Stimulated activated CD8-positive, alpha-beta memory T cell treated with anti-CD3 and anti-CD28 coated beads, Interleukin-15, amount 100 ng/mL, for 48 hours (primary cell): ENCODE measurements around the gene DCLRE1A.

Experiments
- DNase-seq, 2 donors: peaks; one replicate each; pipeline ENCODE4 v3.0.0-alpha.2; 2020; ENCODE audit warnings: low read depth in 2 of 2

The DCLRE1A gene

DNA sequence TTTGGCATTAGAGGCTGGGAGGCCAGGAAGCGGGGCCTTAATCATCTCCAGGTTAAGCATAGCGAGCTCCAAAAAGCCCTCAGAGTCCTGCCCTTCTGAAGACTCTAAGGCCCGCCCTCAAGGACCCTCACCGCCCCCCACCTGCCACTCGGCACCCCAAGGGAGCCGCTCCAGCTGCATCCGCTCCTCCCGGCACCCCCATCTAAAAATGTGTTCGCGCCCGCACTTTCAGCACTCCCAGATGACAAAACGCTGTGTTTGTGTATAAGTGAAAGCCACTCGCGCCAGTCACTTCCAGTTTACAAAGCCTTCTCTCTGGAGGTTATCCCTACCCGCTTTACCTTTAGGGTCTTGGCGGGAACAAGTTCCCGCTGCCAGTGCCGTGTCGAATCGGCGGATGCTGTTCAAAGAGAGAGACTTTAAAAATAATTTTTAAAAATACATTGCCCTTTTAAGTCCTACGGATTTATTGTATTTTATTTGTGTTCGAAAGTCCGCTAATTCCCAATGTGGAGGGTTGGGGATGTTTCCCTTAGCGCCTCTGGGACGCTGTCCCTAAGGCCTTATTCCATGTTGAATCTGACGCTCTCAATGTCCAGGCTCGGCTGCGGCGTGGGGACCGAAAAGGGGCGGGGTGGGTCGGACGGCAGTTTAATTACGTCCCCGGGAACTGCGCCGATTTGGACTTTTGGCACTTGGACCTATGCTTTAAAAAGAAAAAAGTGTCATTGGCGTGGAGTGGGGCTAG is at the start of gene DCLRE1A, which contains the start of gene NHLRC2:
Gene DCLRE1A (minus strand): TSS at position 70 of the 748 bp plus-strand sequence. CDS start 900 bp downstream, outside the sequence.
Gene NHLRC2 (plus strand): TSS at position 649 of the 748 bp plus-strand sequence. CDS start 212 bp downstream, outside the sequence.
- peak; percentile 45 to 50 for DNase-seq

DNA sequence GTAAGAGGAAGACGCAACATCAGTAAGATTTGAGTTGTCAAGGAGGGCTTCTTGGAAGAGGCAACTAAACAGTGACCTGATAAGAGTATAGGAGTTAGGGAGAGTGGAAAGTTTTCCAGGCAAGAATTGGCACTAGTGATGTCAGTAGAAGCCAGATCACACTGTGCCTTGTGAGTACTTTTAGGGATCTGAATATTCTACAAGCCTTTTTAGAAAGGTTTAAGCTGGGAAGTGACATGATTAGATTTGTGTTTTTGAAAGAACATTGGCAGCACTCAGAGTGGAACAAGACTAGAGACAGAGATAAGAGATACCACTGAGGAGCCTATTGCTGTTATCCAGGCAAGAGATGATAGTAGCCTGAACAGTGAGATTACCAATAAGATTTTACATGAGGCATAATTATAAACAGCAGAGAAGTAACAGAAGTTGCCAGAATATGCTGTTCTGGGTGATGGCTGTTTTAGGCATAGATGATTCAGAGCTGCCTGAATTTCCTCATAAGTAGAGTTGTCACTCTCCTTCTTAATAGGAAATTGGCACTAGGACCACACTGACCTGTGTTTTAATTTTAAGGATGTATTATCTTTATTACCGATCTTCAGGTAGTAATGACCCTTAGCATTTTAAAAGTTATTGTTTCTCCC is 46.2 kb upstream of the DCLRE1A start:
- no peak for DNase-seq

DNA sequence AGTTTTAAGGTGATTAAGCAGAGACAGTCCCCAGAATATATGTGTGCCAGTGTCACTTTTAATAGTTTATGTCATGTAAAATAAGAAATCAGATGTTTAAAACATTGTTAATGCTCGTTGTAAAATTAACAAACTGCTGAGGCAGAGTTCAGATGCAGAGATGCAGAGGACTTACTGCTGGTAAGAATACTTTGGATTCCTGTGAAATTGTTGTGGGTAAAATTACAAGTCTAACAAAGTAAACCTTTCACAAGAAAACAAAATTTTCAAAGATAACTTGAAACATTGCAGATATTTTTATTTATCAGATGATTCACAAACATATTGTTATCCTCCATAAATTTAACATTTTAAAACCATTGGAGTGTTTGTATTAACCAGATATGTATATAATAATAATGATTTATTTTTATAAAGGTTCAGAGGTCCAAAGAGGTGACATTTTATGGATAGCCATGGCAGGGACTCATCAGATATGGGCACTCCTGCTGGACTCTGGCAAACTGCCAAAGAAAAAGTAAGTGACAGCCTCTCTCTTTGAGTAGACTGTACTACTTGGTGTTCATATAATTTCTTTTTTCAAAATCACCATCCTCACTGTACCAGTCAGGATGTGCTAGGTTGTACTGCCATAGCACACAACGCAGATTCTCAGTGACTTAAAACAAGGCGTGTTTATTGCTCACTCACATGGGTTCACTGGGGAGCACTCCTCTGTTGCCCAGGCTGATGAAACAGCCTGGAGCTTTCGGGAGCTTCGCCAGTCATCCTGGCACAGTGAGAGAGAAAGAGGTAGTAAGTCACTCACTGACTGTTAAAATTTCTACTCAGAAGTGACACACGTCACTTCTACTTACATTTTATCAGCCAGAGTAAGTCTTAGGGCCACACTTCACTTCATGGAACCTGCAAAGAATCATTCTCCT is 44.1 kb upstream of the DCLRE1A start:
- DNase-seq: no peak

DNA sequence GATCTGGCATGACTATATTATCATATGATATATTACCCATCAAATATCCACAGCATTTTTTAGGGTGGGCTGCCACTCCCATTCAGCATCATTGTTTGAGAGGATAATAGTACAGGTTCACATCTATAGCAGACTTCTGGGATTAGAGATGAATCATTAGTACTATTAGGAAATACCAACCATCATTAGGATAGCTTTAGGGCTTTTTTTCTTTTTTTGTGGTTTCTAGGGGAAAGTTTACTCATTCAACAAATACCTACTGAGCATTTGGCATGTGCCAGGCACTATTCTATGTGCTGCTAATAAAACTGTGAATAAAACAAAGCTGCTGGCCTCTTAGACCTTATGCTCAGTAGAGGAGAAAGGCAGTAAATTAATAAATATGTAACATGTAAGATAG is 41.1 kb upstream of the DCLRE1A start:
- no peak for DNase-seq

DNA sequence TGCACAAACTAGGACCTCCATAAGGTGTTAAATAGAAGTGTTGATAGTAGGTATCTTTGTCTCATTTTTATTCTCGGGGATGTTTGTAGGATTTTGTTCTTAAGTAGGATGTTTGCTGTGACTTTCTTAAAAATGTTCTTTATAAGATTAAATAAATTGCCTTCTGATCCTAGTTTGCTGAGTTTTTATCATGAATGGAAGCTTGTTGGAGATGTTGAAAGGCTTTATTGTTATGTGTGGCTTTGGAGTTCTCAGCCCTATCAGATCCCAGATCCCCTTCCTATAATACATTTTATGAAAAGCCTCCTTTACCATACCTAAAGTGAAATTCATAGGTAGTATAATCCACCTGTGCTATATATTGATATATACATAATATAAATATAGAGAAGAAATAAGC is 40.7 kb upstream of the DCLRE1A start:
- DNase-seq: no peak

DNA sequence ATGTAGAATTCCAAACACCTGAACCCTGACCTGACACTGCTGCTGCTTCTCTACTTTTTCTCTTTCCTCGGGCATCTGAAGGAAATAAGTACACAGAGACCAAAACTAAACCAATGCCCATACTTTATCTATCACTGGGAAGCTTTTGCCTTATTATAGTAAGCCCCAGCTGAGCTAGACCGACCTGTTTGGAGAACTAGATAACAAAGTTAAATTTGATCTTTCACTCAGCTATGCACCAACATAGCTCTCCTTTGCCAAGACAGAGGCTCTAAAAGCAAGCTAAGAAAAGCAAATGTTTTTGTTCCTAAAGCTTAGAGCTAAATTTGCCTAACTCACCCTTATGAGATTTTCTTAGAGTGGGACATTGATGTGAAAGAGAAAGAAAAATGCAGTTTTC is 39.7 kb upstream of the DCLRE1A start:
- no peak for DNase-seq

DNA sequence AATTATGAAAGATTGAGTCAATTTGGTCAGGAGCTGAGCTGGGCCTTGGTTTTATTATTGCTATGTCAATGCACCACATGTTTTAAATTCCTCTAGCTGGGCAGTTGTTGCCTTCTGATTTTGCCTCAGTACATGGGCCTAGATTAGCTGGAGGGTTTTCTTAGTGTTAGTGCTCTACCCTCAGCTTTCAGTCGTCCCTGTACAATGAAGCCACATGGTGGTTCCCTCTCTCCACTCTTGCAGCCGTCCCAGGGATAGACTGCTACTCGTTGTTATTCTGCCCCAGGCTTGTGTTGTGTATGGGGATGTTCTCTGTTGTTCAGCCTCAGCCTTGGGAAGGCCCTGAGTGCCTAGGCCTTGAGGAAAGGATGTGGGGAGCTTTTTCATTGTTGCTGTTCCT is 37.6 kb upstream of the DCLRE1A start:
- no peak for DNase-seq

DNA sequence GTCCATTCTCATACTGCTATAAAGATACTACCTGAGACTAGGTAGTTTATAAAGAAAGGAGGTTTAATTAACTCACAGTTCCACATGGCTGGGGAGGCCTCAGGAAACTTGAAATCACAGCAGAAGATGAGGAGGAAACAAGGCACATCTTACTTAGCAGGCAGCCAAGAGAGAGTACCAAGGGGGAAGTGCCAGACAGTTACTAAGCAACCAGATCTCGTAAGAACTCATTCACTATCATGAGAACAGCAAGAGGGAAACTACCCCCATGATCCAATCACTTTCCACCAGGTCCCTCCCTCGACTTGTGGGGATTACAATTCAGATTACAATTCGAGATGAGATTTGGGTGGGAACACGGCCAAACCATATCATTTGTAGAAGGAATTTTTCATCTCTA is 36.9 kb upstream of the DCLRE1A start:
- DNase-seq: no peak

DNA sequence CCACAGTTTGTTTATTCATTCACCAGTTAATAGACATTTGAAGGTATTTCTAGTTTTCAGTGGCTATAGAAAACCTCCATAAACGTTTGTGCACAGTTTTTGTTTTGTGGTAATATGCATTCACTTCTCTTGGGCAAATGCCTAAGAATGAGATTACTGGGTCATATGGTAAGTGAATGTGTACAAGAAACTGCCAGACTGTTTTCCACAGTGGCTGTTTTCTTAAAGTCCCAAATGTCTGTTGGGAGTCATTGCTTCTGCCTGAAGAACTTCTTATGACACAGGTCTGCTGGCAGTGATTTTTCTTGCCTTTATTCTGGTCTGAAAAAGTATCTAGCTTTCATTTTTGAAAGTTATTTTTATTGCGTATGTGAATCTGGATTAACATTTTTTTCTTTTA is 36.0 kb upstream of the DCLRE1A start:
- no peak for DNase-seq

DNA sequence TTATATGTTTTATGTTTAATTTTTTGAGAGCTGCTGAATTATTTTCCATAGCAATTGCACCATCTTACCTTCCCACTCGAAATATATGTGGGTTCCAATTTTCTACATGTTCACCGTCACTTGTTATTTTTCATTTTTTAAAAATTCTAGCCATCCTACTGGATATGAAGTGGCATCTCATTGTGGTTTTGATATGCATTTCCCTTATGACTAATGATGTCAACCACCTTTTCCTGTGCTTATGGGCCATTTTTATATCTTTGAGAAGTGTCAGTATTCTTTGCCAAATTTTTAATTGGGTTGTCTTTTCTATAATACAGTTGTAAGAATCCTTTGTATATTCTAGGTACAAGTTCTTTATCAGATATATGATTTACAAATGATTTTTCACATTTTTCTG is 28.4 kb upstream of the DCLRE1A start:
- no peak for DNase-seq

DNA sequence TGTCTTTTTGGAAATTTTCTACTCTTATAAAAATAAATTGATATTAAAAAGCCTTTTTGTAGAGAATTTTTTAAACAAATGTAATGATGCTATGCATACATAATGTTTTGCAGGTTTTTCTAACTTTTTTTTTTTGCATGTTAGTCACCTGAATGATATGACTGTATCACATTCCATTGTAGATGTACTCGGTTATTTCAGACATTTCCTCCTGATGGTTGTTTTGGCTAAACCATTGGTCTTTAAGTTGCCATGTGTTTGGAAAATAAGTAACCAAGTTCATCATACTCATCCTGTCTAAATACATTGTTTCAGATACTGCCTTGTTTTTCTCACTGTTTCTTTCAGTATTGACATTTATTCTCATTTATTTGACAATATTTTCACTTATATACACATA is 26.4 kb upstream of the DCLRE1A start:
- no peak for DNase-seq

DNA sequence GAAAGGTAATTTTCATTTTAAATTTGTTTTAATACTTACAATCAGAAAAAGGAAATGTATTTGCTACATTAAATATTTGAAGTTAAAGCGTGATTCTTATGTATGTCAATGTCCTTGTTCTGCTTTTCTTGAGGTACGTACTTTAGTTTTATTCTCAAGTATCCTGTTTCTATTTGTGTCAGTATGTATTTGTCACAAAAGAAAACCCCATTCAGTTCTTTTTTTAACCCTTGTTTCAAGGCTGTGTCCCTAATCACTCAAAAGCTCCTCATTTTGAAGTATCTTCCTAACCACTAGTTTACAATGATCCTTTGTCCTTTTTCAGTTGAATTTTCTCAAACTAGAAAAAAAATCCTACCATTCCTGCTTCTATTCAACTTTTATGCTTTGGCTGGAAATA is 25.8 kb upstream of the DCLRE1A start:
- DNase-seq: no peak

DNA sequence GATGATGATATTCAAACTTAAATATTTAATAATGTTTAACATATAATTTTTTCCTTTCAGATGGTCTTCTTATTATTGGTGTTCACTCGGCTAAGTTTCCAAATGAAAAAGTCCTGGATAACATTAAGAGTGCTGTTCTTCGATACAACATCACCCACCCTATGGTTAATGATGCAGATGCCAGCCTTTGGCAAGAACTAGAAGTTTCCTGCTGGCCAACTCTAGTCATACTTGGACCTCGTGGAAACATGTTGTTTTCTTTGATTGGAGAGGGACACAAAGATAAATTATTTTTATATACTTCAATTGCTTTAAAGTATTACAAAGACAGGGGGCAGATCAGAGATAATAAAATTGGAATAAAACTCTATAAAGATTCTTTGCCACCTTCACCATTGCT is 22.6 kb upstream of the DCLRE1A start:
- no peak for DNase-seq

DNA sequence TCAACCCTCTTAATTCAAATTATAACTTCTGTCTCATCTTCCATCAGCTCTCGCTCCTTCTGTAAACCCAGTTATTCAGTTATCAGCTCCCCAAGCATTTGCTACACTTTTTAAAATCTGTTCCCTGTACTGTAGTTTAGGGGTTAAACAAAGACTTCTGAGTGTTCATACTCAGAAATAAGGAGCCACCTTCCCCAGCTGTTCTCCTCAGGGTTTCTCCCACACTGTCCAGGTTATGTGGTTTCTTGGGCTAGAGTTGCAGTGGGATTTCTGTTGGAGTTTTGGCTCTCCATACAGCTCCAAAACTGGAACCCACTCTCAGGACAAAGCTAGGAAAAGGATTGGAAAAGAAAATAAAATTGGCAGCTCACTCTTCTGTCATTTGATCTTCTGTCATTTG is 21.3 kb upstream of the DCLRE1A start:
- no peak for DNase-seq

DNA sequence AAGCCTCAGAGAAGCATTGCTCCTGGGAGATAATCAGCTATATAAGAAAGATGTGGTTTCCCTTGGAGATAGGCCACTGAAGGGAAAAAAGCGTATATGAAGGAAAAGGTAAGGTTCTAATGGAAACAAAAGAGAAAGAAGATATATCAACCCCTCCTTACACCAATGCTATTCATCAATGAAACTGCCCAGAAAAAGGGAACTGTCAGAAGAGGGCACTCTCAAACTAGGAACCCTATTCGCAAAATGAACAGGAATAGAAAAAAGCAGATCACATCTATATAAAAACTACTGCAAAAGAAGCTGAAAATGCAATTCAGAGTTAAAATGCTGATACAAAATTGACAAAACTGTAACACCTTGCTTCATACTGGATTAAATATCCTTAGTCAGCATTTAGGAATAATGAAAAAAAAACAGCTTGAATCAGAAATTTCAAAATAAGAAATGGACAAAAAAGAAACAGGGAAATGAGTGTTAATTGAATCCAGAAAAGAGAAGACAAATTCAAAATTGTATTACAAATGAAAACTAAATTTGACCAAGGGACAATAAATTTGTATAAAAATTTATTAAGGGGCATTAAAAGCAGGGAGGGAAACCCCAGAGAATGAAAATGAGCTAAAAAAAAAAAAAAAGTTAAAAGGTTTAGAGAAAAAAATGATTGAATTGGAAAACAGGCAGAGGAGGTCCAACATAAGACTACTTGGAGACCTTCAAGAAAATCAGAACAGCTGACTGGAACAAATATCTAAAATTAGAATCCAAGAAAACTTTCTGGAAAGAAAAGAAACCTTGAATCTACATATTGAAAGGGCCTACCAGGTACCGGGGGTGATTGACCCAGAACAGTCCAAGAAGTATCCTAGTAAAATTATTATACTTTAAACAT is 18.5 kb upstream of the DCLRE1A start:
- no peak for DNase-seq

DNA sequence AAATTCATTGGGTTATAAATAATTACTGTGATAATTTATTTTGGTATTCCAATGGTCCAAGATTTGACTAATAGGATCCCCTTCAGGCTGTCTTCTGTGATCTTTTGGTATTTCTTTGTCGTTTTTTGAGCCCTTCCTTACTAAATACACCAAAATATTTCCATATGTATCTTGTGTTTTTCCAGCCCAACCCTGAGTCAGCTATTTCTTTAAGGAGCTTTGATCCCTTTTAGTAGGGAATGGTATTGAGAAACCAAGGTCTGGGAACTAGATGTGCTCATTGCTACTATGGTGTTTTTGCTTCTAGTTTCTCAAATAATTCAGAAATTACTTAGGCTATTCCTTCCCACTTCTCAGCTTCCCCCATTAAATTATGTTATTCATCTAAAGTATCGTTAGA is 15.9 kb upstream of the DCLRE1A start:
- no peak for DNase-seq

DNA sequence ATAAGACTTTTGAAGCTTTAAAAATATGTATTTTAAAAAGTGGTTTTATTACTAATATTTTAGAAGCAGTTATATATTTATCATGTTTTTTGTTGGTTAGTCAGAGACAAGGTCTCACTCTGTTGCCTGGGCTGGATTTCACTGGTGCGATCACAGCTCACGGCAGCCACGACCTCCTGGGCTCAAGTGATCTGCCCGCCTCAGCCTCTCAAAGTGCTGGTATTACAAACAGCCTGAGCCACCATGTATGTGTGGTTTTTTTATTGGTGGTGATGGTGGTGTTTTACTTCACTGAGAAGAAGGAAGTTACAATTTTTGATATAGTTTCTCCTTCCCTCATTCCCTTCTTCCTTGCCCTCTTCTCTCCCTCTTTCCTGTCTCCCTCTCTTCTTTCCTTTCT is 14.0 kb upstream of the DCLRE1A start:
- no peak for DNase-seq

DNA sequence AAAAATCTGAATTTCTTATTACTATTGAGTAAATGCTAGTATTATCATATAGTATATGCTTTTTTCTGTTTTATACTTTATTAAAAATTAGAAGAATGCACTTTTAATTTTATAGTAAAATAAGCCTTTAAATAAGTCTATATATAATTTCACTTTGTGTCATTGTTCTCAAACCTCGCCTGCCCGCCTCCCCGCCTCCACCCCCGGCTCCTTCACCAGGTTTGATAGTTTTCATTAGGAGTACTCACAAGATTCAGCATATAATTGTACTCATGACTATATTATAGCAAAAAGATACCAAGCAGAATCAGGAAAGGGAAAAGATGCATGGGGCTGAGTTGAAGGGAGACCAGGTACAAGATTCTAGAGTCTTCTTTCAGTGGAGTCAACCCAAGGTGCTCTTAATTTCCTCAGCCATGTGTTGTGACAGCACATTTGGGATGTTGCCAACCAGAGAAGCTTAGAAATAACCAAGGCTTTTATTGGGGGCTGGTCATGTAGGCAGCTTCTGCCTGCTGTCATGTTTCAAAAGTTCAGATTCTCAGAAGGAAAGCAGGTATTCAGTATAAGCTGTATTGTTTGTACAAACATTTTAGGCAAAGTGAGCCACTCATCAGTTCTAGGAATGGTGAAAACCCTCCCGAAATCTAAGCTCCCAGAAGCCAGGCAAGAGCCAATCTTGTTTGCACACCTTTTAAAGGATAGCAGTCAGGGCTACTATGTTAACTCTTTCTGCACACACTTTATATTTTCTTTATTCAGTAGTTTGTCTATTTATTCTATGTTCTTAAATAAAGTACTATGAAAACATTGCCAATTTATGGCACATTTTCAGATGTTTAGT is 12.9 kb upstream of the DCLRE1A start:
- DNase-seq: no peak

DNA sequence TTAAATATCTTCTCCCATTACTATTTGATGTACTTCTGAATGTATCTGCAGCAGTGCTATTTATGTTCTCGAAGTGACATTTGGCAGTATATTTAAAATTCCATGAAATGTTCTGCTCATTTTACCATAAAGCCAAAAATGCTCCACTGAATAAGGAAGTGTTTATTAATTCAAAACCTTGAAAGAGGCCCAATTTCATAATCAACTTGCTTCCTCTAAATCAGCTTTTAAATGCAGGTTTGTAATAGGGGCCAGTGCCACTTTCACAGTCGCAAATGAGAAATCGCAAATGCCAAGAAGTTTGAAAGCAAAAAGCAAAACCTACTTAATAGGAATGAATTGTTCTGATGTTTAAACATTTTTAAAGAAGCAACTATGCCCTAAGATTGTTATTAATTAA is 12.0 kb upstream of the DCLRE1A start:
- no peak for DNase-seq

DNA sequence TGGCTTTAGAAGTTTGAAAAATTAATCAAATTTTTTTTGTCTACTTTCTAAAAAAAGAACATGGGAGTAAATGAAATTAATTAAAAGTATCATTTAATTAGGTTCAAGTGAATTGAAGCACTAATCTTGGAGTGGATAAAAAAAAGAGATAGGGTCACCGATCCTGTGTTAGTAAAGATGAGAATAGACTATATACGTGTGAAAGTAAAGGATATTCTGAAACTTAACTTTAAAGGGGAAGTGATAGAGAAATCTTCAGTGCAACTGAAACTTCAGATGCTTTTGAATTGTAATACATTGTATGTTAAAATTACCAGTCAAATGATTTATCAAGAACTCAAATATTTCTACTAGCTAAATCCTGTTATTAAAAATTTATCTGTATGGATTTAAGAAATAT is 5.4 kb upstream of the DCLRE1A start:
- no peak for DNase-seq
